Endometrium (tissue), 2 donors: ENCODE measurements around the gene HCFC1R1.

Source experiments
- FAIRE-seq: peaks from 2 replicates; lab custom pipeline; 2012; peaks lifted over from hg19 to GRCh38; lab: Jason Lieb, UNC
- donor health status: control.
- donor health status: control.

HCFC1R1 gene

GRCh38 chr16:3019594-3020246, 4.0 kb downstream of the HCFC1R1 start:
- FAIRE-seq = no peak

- FAIRE-seq = no peak
Measured at GRCh38 chr16:3017794-3018506, 5.8 kb downstream of the HCFC1R1 start, which contains the start of gene CLDN6. Gene CLDN6 (minus strand): TSS chr16:3018183. CDS start chr16:3016021, 2,162 bp downstream.

GRCh38 chr16:3017344-3017743, 6.4 kb downstream of the HCFC1R1 start:
- no peak for FAIRE-seq

DNA sequence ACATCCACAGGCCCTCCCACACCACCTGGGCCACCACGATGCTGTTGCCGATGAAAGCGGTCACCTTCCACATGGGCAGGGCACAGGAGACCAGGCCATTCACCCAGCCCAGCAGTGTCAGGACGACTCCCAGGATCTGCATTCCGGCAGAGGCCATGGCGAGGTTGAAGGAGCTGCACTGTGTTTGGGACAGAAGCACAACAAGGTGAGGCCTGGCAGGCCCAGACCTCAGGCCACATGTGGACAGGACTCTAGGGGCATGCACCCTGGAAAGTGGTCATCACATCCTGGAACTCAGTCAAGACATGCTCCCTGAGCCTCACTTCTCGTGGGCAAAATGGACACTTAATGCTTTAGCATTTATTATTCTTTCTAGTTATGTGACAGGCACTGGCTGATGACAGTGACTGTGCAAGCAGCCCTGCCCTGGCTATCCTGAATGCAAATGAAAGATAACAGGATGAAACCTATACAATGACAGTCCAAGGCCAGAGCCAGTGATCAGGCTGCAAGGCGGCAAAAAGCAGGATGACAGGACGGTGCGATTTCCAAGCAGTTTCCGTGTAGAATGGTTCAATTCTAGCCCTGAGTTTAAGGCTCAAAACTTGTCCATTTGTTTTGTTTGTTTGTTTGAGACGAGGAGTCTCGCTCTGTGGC, 7.7 kb downstream of the HCFC1R1 start:
- FAIRE-seq = no peak

- FAIRE-seq = no peak
Measured at GRCh38 chr16:3014971-3015370, 8.8 kb downstream of the HCFC1R1 start.

DNA sequence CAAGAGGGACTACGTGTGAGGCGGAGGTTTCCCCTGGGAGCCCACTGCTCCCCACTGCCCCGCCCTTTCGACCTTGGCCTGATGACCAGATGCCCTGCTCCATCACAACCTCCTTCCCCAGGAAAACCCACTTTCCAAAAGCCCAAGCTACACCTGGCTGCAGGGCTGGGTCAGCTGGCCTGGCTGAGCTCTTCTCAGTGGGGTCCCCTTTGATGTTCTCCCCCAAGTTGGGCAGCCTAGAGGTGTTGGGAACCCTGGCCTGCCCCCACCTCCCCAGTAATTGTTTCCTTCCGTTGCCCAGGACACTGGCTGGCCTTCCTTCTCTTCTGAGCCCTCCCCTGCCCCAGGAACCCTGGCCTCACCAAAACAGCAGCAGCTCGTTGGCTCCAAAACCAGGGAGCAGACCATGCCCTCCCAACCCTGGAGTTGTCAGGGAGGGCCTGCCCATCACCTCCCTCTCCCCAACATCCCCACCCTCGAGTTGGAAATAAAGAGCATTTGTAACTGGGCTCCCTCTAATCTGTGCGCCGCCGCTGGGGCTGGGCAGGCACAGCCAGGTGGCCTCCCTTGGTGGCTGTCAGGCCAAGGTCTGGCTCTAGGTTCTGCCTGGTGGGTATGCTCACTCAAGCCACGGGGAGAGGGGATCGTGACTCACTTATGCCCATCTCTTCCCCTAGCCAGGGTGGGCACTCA, 9.6 kb downstream of the HCFC1R1 start:
- no peak for FAIRE-seq

- FAIRE-seq = no peak
Measured at GRCh38 chr16:3013491-3013951, 10.2 kb downstream of the HCFC1R1 start.

- no peak for FAIRE-seq
Measured at GRCh38 chr16:3012828-3013420, 10.8 kb downstream of the HCFC1R1 start, which contains the start of gene CLDN9. Gene CLDN9 (plus strand): TSS chr16:3012923. CDS start chr16:3013363, 440 bp downstream.

DNA sequence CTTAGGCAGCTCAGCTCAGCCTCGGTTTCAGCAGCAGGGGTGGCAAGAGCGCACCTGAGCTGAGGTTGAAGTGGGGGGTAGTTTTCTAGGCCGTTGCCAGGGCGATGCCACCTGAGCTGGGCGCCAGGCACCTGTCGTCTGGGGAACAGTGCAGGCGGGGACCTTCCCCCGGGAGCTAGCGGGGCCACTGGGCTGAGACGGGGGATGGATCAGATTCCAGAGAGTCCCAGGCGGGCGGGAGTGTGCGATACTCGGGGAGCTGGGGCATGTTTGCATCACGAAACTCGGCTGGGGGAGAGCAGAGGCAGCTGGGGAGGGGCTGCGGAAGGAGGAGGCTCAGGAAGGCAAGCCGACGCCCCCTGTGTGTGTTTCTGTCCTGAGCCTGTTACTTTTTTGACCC, 11.5 kb downstream of the HCFC1R1 start:
- no peak for FAIRE-seq

GRCh38 chr16:3010510-3010909, 13.2 kb downstream of the HCFC1R1 start:
- FAIRE-seq = no peak

GRCh38 chr16:3009568-3010390, 14.0 kb downstream of the HCFC1R1 start:
- FAIRE-seq = no peak

GRCh38 chr16:3008690-3009037, 15.1 kb downstream of the HCFC1R1 start:
- no peak for FAIRE-seq

- no peak for FAIRE-seq
Measured at GRCh38 chr16:3007957-3008689, 15.6 kb downstream of the HCFC1R1 start.

DNA sequence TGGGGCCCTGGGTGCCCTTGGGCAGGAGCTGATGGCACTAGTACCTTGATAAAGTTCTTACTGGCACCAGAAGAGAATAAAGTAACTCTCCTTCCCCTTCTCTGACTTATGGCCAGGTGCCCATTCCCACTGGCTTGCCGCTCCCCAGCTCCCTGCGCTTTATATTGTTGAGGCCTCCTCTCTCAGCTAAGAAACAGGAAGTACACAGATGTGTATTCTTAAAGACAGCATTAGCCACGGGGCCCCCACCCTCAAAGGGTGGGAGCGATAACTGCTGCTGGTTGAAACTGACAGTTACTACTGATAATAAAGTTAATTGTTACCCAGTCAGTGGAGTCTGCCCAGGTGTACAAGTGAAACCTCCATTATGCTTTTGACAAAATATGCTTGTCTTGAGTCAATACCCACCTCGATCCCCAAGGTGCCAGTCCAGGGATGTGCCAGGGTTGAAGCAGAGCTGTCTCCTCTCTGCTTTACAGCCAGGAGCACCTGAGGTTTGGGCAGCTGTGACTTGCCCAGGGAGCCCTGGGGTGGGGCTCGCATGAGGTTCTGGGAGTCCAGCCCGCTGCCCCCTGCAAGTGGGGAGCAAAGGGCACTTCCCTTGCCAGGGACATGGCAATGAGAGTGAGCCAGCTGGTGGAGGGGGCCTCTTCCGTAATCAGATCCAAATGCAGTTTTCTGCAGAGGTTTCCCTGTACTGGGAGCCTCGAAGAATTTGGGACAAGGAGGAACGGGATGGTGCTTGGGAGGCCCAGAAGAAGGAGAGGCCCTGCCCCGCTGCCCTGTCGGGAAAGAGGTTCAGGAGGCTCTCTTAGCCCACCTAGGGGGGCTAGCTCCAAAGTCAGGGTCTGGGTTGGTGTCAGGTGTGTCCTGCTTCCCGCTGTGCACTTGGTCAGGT, 16.4 kb downstream of the HCFC1R1 start:
- FAIRE-seq = no peak

DNA sequence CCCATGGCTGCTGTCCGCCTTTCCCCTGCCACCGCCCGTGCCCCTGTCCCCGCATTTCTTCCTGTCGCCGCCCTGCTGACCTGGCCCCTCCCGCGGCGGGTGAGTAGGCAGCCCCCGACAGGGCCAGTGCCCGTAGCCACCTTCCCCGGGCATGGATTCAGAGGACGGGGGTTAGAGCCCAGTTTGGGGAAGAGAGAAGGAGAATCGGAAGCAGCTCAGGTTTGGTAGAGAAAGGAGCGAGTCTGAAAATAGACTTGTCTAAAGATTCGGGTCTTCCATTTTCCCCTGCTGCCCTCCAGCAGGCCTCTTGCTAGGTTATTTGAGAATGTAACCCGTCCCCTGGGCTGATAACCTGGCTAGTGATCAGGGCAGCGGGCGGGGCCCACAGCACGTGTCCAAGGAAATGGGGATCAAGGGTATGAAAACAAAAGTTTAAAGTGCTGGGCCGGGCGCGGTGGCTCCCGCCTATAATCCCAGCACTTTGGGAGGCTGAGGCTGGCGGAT, 18.9 kb downstream of the HCFC1R1 start:
- FAIRE-seq = no peak

DNA sequence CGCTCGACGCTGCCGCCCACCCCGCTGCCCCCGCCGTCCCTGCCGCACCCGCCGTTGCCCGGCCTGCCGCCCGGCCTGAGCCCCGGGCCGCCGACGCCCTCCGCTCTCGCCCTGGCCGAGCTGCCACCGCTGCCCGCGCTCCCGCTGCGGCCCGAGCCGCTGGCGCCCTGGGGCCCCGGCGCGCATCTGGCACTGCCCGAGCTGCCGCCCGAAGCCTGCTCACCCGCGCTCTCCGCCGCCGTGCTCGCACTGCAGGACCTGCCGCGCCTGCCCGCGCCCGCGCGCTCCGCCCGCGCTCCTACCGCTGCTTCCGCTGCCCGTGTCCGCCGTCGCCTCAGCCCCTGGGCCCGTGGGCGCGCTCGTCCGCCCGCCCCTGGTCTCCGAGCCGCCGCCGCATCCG, 19.4 kb downstream of the HCFC1R1 start:
- FAIRE-seq = no peak

GRCh38 chr16:3003582-3004270, 20.0 kb downstream of the HCFC1R1 start:
- peak; percentile 93 for FAIRE-seq

DNA sequence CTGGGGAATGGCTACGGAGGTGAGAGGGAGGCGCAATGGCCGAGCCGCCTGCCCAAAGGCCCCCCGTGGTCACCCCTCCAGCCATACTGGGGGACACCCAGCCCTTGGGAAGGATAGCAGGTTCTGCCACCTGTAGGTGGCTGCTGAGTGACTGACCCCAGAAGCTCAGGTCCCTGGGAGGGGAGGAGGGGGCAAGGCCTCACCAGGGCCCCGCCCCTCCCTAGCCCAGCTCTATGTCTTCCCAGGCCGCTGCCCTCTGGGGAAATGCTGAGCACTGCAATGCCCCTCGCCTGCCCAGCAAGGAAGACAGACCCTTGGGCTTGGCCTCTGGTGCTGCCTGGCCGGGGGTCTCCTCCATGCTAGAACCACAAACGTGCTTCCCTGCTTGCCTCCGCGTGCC, 22.4 kb downstream of the HCFC1R1 start:
- no peak for FAIRE-seq

GRCh38 chr16:3000540-3000939, 23.2 kb downstream of the HCFC1R1 start:
- no peak for FAIRE-seq
